ENCODE measurements around the gene LY6G6C. TPM values are rescaled to one million over a fixed set of nuclear protein-coding genes. Genes with fewer than 3 reads are reported as not detected.

Gene LY6G6C
- total RNA-seq, 1 experiment from 2014 or later = 2.1 TPM

DNA sequence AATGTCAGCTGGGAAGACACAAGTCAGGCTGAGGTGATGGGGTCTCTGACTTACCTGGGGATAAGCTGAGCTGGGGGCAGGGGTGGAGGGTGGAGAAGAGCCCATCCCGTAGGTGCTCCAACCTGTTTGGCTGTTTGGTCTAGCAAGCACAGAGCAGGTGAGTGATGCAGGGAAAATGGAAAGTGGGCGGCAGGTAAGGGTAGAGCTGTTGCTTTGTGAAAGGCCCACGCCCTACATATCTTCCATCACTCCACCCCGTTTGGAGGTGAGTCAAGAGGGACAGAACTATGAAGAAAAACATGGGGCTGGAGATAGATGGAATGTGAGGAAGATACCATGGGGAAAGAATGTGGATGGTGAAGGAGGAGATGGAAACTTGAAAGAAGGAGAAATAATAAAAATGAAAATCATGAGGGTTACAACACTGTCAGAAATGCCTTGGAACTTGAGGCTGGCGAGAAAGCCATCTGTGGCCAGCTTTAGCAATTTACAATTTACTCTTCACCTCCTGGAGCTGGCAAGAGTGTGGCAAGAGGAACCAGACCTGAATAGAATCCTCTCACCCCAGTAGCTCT is 1.3 kb downstream of the LY6G6C start:
- Histone ChIP-seq H3K4me2 (peak overlapping the region; percentile 59), H3K4me1 (replicated peaks; ENCODE audit: insufficient read depth) (peaks cover 42% of the 10 kb centered on the region), H3K27me3 (ENCODE audit: insufficient read depth, low read depth) (no peaks in the 10 kb centered on the region), H3K36me3 (ENCODE audit: low read depth) (no peaks in the 10 kb centered on the region), H4K20me1 (ENCODE audit: insufficient read depth) (no peaks in the 10 kb centered on the region), H3K9me3 (ENCODE audit: insufficient read depth, low read depth) (no peaks in the 10 kb centered on the region), H3K27ac (peak overlapping the region; percentile 28; the same call in 1 of the 2 replicates), H3K4me3 (no peak overlapping the region), H3K79me2 (ENCODE audit: low read depth) (no peaks in the 10 kb centered on the region), H2AFZ (no peak overlapping the region), H3K9me2 (ENCODE audit: insufficient read depth) (no peaks in the 10 kb centered on the region), H3F3A (ENCODE audit: insufficient read depth, low read depth) (peaks cover 27% of the 10 kb centered on the region; the same call in 1 of the 2 replicates)
- BruUV-seq (replicated peaks) = no TSS peak
- peak; percentile 66 to 69 for DNase-seq
- intact Hi-C loops (cut with micrococcal nuclease; ENCODE audit: unreplicated experiment) = no loop called here
- POLR2A ChIA-PET (ENCODE audit: unreplicated experiment) = interaction anchor here (0.7 kb wide), 2 partner anchors 13 to 17 kb away, joined by 3 read pairs; partner anchors contain the start of gene ABHD16A
- TF ChIP-seq EZH2 (IDR thresholded peaks at IDR 0.05; ENCODE audit: low read depth) (no peak), CTCF (conservative IDR thresholded peaks at IDR 0.05) (no peak)
- CTCF ChIA-PET = no interaction called here

DNA sequence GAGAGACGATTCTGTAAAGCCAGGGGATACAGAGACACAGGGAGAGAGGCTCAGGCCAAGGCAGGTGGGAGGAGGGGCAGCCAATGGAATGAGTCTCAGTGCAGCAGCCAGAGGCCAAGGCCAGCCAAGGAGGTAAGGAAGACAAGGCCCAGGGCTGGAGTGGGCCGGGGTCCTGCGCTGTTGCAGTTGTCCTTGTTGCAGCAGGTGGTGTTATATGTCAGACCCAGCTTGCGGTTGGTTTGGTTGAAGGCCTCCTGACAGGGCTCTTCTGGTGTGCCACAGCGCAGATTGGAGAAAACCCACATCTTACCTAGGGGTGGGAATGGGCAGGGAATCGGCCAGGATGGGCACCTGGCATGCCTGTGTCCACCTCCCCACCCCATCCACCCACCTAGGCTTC is 2.5 kb downstream of the LY6G6C start:
- Histone ChIP-seq H3K27ac (no peak overlapping the region; the same call in 1 of the 2 replicates), H3K4me3 (no peak overlapping the region), H3F3A (ENCODE audit: insufficient read depth, low read depth) (peaks cover 27% of the 10 kb centered on the region; the same call in 1 of the 2 replicates), H3K36me3 (ENCODE audit: low read depth) (no peaks in the 10 kb centered on the region), H4K20me1 (ENCODE audit: insufficient read depth) (no peaks in the 10 kb centered on the region), H3K4me2 (peak overlapping the region; percentile 59), H3K4me1 (replicated peaks; ENCODE audit: insufficient read depth) (peaks cover 42% of the 10 kb centered on the region), H2AFZ (no peak overlapping the region), H3K9me3 (ENCODE audit: insufficient read depth, low read depth) (no peaks in the 10 kb centered on the region), H3K9me2 (ENCODE audit: insufficient read depth) (no peaks in the 10 kb centered on the region), H3K79me2 (ENCODE audit: low read depth) (no peaks in the 10 kb centered on the region), H3K27me3 (ENCODE audit: insufficient read depth, low read depth) (no peaks in the 10 kb centered on the region)
- intact Hi-C loops (cut with micrococcal nuclease; ENCODE audit: unreplicated experiment) = no loop called here
- ChIA-PET POLR2A (ENCODE audit: unreplicated experiment) (interaction anchor here (0.6 kb wide), 1 partner anchor 118 kb away, joined by 4 read pairs; no protein-coding TSS in a partner anchor), CTCF (interaction anchor here (0.6 kb wide), 1 partner anchor 535 kb away, joined by 5 read pairs; no protein-coding TSS in a partner anchor)
- no peak for TF ChIP-seq CTCF (conservative IDR thresholded peaks at IDR 0.05)
- no peak for TF ChIP-seq EZH2 (IDR thresholded peaks at IDR 0.05; ENCODE audit: low read depth)
- DNase-seq = no peak
- no TSS peak for BruUV-seq (replicated peaks)

- H4K20me1 ChIP-seq (ENCODE audit: insufficient read depth) = no peaks in the 10 kb centered on the region
- no peak for TF ChIP-seq CTCF (conservative IDR thresholded peaks at IDR 0.05)
- no peak for TF ChIP-seq EZH2 (IDR thresholded peaks at IDR 0.05; ENCODE audit: low read depth)
- no peaks in the 10 kb centered on the region for H3K9me3 ChIP-seq (ENCODE audit: insufficient read depth, low read depth)
- intact Hi-C loops (cut with micrococcal nuclease; ENCODE audit: unreplicated experiment) = no loop called here
- BruUV-seq (replicated peaks) = no TSS peak
- no peaks in the 10 kb centered on the region for H3K27me3 ChIP-seq (ENCODE audit: insufficient read depth, low read depth)
- peak overlapping the region; percentile 59 for H3K4me2 ChIP-seq
- H3K9me2 ChIP-seq (ENCODE audit: insufficient read depth) = no peaks in the 10 kb centered on the region
- H3K79me2 ChIP-seq (ENCODE audit: low read depth) = no peaks in the 10 kb centered on the region
- H3K36me3 ChIP-seq (ENCODE audit: low read depth) = no peaks in the 10 kb centered on the region
- DNase-seq = peak; percentile 77 to 91
- H3K4me3 ChIP-seq = no peak overlapping the region
- peaks cover 27% of the 10 kb centered on the region; the same call in 1 of the 2 replicates for H3F3A ChIP-seq (ENCODE audit: insufficient read depth, low read depth)
- ChIA-PET CTCF (interaction anchor here (0.5 kb wide), 1 partner anchor 53 kb away, joined by 14 read pairs; no protein-coding TSS in a partner anchor), POLR2A (ENCODE audit: unreplicated experiment) (no interaction called here)
- no peak overlapping the region for H2AFZ ChIP-seq
- H3K27ac ChIP-seq = no peak overlapping the region; the same call in 1 of the 2 replicates
- peaks cover 42% of the 10 kb centered on the region for H3K4me1 ChIP-seq (replicated peaks; ENCODE audit: insufficient read depth)
Measured at GRCh38 chr6:31718265-31718664, 3.3 kb downstream of the LY6G6C start.

Measured in PC-9 (cell line).